B cell (primary cell): ENCODE results near the gene EZH1. TPM values are rescaled to one million over a fixed set of nuclear protein-coding genes. Genes with fewer than 3 reads are reported as not detected.

Source experiments
- ATAC-seq: fragments of 200-7000 bp; cut with Tn5 transposase; one replicate; pipeline ENCODE4 v1.10.0; 2021; ENCODE audit warnings: low read depth, mild to moderate bottlenecking, moderate number of reproducible peaks, moderate library complexity
- CTCF ChIA-PET: fragments of 350-600 bp; sonication (Branson Sonifier 250); formaldehyde crosslinking; loops from one replicate; lab custom pipeline; 2021; ENCODE audit warnings: antibody characterized with exemption, inconsistent platforms; lab: Charles Lee
- POLR2A ChIA-PET: fragments of 350-600 bp; sonication (Branson Sonifier 250); formaldehyde crosslinking; loops from one replicate; lab custom pipeline; 2021; ENCODE audit warnings: antibody characterized with exemption; lab: Charles Lee
- DNase-seq: peaks from one replicate; pipeline ENCODE4 v3.0.0; 2013
- H2AFZ ChIP-seq: 2 replicates; pipeline ENCODE4 v1.6.1; 2012; ENCODE audit warnings: mild to moderate bottlenecking, low read depth, low read length; ENCODE audit not compliant: insufficient read depth, poor library complexity, severe bottlenecking
- H3K27ac ChIP-seq, 2 donors: 1 replicate in 1 of 2; 2 replicates in 1 of 2; pipeline ENCODE4 v1.5.1; 2012 to 2013; ENCODE audit warnings: low read length in 2 of 2, mild to moderate bottlenecking in 2 of 2, moderate library complexity in 1 of 2
- H3K27me3 ChIP-seq, 4 experiments: fragments of 200-600 bp in 1 of 4; sonication (generic) in 1 of 4; replicated peaks in 1 of 4; 1 replicate in 2 of 4; 2 replicates in 2 of 4; pipeline versions ENCODE4 v1.6.1 to v1.7.0; 2013 to 2016; ENCODE audit warnings: low read length in 3 of 4, mild to moderate bottlenecking in 2 of 4, mixed read lengths in 1 of 4, moderate library complexity in 1 of 4; ENCODE audit not compliant: insufficient read depth in 4 of 4, control insufficient read depth in 3 of 4; ENCODE audit errors: control extremely low read depth in 1 of 4
- H3K36me3 ChIP-seq, 2 experiments: replicated peaks in 1 of 2; 1 replicate in 1 of 2; 2 replicates in 1 of 2; pipeline versions ENCODE4 v1.6.1 to v1.7.1; 2013; ENCODE audit warnings: low read length in 1 of 2; ENCODE audit not compliant: insufficient read depth in 2 of 2, control insufficient read depth in 1 of 2; ENCODE audit errors: control extremely low read depth in 1 of 2, extremely low read depth in 1 of 2
- H3K4me1 ChIP-seq, 2 donors: fragments of 200-600 bp in 1 of 2; sonication (generic) in 1 of 2; 1 replicate in 1 of 2; 2 replicates in 1 of 2; pipeline versions ENCODE4 v1.5.1 to v1.6.1; 2013 to 2017; ENCODE audit warnings: low read length in 2 of 2; ENCODE audit not compliant: control insufficient read depth in 2 of 2, insufficient read depth in 2 of 2
- H3K4me2 ChIP-seq: replicated peaks from 2 replicates; pipeline ENCODE3; 2012; ENCODE audit warnings: mild to moderate bottlenecking, low read depth, low read length; ENCODE audit not compliant: poor library complexity, severe bottlenecking
- H3K4me3 ChIP-seq, 5 experiments: fragments of 200-600 bp in 1 of 5; sonication (generic) in 1 of 5; 1 replicate in 3 of 5; 2 replicates in 2 of 5; pipeline versions ENCODE4 v1.5.1 to v1.7.0; 2011 to 2016; ENCODE audit warnings: low read length in 4 of 5, mild to moderate bottlenecking in 4 of 5, low read depth in 2 of 5, control low read depth in 1 of 5, moderate library complexity in 1 of 5; ENCODE audit not compliant: insufficient read depth in 1 of 5; ENCODE audit errors: control extremely low read depth in 1 of 5, extremely low read depth in 1 of 5
- H3K79me2 ChIP-seq: fragments of 200-600 bp; sonication (generic); one replicate; pipeline ENCODE4 v1.6.0; 2016; ENCODE audit warnings: low read length; ENCODE audit not compliant: control insufficient read depth, insufficient read depth
- H3K9ac ChIP-seq: fragments of 200-600 bp; sonication (generic); 2 replicates; pipeline ENCODE4 v1.6.1; 2017; ENCODE audit warnings: mild to moderate bottlenecking, low read length, moderate library complexity
- H3K9me3 ChIP-seq, 3 donors: one replicate each; pipeline versions ENCODE4 v1.6.1 to v1.7.1; 2013; ENCODE audit warnings: low read length in 2 of 3; ENCODE audit not compliant: control insufficient read depth in 2 of 3, insufficient read depth in 1 of 3; ENCODE audit errors: control extremely low read depth in 1 of 3
- H4K20me1 ChIP-seq: 2 replicates; pipeline ENCODE4 v1.6.0; 2012; ENCODE audit warnings: mild to moderate bottlenecking, low read length; ENCODE audit not compliant: insufficient read depth, control insufficient read depth, poor library complexity, severe bottlenecking
- H3K27ac Mint-ChIP-seq: one replicate; pipeline ENCODE4 v1.8.0; 2021; ENCODE audit warnings: mixed read lengths
- H3K27me3 Mint-ChIP-seq: one replicate; pipeline ENCODE4 v1.8.0; 2021; ENCODE audit warnings: mixed read lengths
- H3K4me1 Mint-ChIP-seq: one replicate; pipeline ENCODE4 v1.8.0; 2021; ENCODE audit warnings: mixed read lengths
- H3K4me3 Mint-ChIP-seq: one replicate; pipeline ENCODE4 v1.8.0; 2021; ENCODE audit warnings: mixed read lengths
- H3K9me3 Mint-ChIP-seq: one replicate; pipeline ENCODE4 v1.8.0; 2022; ENCODE audit warnings: mixed read lengths; ENCODE audit not compliant: insufficient read depth
- EZH2 ChIP-seq: IDR thresholded peaks from 2 replicates; pipeline ENCODE4 v1.6.1; 2012; ENCODE audit warnings: borderline replicate concordance, low read depth, mild to moderate bottlenecking, moderate library complexity, low read length; ENCODE audit not compliant: insufficient read depth, poor library complexity, severe bottlenecking
- WGBS: methylation state at CpG from one replicate; pipeline ENCODE4 v1.1.5; 2013; ENCODE audit warnings: missing lambda C conversion rate; ENCODE audit not compliant: insufficient coverage; 5-methylcytosine and 5-hydroxymethylcytosine counted together
- intact Hi-C: fragments of 100-400 bp; cut with micrococcal nuclease; formaldehyde crosslinking; loops from one replicate; pipeline ENCODE4 v1.10.0; 2022
- polyA plus RNA-seq: library from polyadenylated mRNA; depleted of rRNA; stranded (reverse); fragments of >200 nt; gene quantifications from 2 replicates; pipeline ENCODE4 v1.2.3, GENCODE V29; 2012
- total RNA-seq, 2 donors: library from RNA; stranded (reverse); fragments of 120-200 nt in 1 of 2; gene quantifications; 1 replicate in 1 of 2; 2 replicates in 1 of 2; pipeline versions ENCODE4 v1.2.3 to v1.2.4, GENCODE V29; 2013 to 2022
- TF ChIP-seq, protein P1 (sequence below): fragments of 200-600 bp; IDR thresholded peaks from one replicate; pipeline ENCODE4 v1.8.0; 2022; ENCODE audit warnings: antibody characterized with exemption, mild to moderate bottlenecking

EZH1 gene
- total and polyA plus RNA-seq, 2 donors (not counting 1 experiment from before 2014, with no cell fraction given): 115 to 169 TPM

DNA sequence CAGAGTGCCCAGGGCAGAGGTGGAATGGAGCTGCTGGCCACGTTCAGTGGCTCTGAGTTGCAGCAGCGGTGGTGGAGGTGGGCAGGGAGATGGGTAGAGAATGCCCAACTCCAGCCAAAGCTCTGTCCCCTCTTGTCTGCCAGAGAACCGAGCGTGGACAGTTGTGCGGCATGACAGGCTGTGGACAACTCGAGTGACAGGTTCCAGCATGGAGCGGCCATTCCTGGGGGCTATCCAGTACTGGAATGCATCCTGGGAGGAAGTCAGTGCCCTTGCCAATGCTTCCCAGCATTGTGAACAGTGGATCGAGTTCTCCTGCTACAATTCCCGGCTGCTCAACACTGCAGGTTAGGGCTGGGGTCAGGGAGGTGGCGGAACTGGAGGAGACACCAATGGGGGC is 54.2 kb downstream of the EZH1 start:
- CTCF ChIA-PET: interaction anchor here (1.2 kb wide), 1 partner anchor 11 kb away, joined by 3 read pairs; no protein-coding TSS in a partner anchor
- H3K4me3 Mint-ChIP-seq: no peak overlapping the region
- 89% methylated on average over 10 of the region's 10 CpGs for WGBS

DNA sequence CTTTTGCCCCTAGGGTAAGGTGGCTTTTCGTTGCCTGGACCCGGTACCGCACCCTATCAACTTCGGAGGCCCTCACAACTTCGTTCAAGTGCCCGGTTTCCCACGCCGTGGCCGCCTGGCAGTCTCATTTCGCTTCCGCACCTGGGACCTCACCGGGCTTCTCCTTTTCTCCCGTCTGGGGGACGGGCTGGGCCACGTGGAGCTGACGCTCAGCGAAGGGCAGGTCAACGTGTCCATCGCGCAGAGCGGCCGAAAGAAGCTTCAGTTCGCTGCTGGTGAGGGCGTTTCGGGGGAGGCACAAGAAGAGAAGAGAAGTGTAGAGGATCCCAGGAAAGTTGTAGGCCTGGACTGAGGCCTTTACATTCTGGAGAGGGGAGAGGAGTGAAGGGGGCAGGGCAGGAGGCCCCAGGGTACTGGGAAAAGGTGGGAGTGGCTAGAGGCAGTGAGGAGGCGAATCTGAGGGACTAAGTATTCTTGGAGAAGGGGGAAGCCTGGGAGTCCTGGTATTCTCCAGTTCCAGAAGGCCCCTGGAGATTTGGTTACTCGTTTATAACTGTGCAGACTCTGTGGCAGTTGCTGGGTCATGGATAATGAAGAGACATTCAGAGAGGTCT is 57.0 kb downstream of the EZH1 start:
- WGBS: 98% methylated on average over 23 of the region's 27 CpGs
- intact Hi-C loops: no loop called here
- peaks cover 0 to 7% (median 0%) of the 10 kb centered on the region in 3 donors for H3K9me3 ChIP-seq
- no peak overlapping the region for H3K9ac ChIP-seq
- H3K4me2 ChIP-seq: no peak overlapping the region
- H3K4me1 Mint-ChIP-seq: peaks cover 10% of the 10 kb centered on the region
- no peaks in the 10 kb centered on the region for H3K27me3 Mint-ChIP-seq
- no peak overlapping the region for H3K27ac ChIP-seq
- TF ChIP-seq EZH2: no peak
- TF ChIP-seq, protein P1, sequence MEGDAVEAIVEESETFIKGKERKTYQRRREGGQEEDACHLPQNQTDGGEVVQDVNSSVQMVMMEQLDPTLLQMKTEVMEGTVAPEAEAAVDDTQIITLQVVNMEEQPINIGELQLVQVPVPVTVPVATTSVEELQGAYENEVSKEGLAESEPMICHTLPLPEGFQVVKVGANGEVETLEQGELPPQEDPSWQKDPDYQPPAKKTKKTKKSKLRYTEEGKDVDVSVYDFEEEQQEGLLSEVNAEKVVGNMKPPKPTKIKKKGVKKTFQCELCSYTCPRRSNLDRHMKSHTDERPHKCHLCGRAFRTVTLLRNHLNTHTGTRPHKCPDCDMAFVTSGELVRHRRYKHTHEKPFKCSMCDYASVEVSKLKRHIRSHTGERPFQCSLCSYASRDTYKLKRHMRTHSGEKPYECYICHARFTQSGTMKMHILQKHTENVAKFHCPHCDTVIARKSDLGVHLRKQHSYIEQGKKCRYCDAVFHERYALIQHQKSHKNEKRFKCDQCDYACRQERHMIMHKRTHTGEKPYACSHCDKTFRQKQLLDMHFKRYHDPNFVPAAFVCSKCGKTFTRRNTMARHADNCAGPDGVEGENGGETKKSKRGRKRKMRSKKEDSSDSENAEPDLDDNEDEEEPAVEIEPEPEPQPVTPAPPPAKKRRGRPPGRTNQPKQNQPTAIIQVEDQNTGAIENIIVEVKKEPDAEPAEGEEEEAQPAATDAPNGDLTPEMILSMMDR: no peak
- ATAC-seq (no peak), DNase-seq (no peak)
- peaks cover 0 to 3% (median under 1%) of the 10 kb centered on the region in 4 experiments for H3K27me3 ChIP-seq
- H4K20me1 ChIP-seq: no peaks in the 10 kb centered on the region
- H3K4me3 Mint-ChIP-seq: no peak overlapping the region
- H3K27ac Mint-ChIP-seq: no peak overlapping the region
- ChIA-PET CTCF (no interaction called here), POLR2A (interaction anchor here (0.5 kb wide), 1 partner anchor 335 kb away, joined by 4 read pairs; no protein-coding TSS in a partner anchor)
- no peaks in the 10 kb centered on the region for H3K9me3 Mint-ChIP-seq
- H3K36me3 ChIP-seq: no peaks in the 10 kb centered on the region
- H3K79me2 ChIP-seq: no peaks in the 10 kb centered on the region
- H2AFZ ChIP-seq: no peak overlapping the region
- peaks cover 10% of the 10 kb centered on the region in 2 donors for H3K4me1 ChIP-seq
- no peak overlapping the region for H3K4me3 ChIP-seq

More for the DNA sequence above, 54.2 kb downstream of the EZH1 start:
- Histone ChIP-seq H3K4me3 (no peak overlapping the region), H3K9ac (no peak overlapping the region), H3K9me3 (no peaks in the 10 kb centered on the region), H3K36me3 (no peaks in the 10 kb centered on the region), H3K27ac (no peak overlapping the region), H3K79me2 (no peaks in the 10 kb centered on the region), H2AFZ (no peak overlapping the region), H3K27me3 (no peaks in the 10 kb centered on the region), H3K4me1 (no peaks in the 10 kb centered on the region), H3K4me2 (no peak overlapping the region), H4K20me1 (no peaks in the 10 kb centered on the region)
- no peak for TF ChIP-seq EZH2
- TF ChIP-seq, protein P1: no peak
- no peak for DNase-seq
- Mint-ChIP-seq H3K4me1 (no peaks in the 10 kb centered on the region), H3K9me3 (no peaks in the 10 kb centered on the region), H3K27ac (no peak overlapping the region), H3K27me3 (no peaks in the 10 kb centered on the region)
- POLR2A ChIA-PET: no interaction called here
- no peak for ATAC-seq
- intact Hi-C loops: no loop called here
